Retina (tissue), 1 donor: ENCODE measurements around the gene KMT2C.

ENCODE experiments used
- DNase-seq: peaks from one replicate; pipeline ENCODE4 v3.0.0-alpha.2; 2016

Gene KMT2C

DNA sequence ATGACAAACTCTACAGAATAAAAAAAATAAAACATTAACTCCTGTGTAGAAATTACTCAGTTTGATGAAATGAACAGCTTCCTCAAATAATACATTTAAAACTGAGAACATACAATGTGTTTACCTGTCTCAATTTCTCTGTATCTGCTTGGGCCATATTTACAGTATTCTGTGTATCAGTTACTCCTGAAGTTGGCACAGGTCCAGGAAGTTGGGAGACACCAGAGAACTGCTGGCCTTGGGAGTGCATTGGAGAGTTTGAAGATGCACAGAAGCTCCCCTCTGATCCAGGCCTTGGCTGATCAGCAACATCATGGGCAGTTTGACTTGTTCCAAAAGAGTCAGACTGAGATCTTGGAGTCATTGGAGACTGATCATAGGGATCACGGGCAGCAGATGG lies 255.2 kb downstream of the KMT2C start:
- DNase-seq: no peak

DNA sequence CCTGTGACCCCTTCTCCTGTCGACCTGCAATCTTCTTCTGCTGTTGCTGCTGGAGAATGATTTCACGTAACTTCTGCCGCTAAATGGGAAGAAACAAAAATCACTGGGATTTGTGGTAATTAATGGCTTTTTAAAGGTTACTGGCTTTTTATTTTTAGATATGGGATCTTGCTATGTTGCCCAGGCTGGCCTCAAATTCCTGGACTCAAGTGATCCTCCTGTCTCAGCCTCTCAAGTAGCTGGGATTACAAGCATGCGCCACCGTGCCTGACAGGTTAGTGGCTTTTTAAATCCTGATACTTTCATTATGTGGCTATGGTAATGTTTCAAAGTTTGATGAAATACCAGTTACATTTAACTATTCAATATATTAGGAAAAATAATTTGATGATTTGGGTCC lies 255.8 kb downstream of the KMT2C start:
- DNase-seq: no peak

DNA sequence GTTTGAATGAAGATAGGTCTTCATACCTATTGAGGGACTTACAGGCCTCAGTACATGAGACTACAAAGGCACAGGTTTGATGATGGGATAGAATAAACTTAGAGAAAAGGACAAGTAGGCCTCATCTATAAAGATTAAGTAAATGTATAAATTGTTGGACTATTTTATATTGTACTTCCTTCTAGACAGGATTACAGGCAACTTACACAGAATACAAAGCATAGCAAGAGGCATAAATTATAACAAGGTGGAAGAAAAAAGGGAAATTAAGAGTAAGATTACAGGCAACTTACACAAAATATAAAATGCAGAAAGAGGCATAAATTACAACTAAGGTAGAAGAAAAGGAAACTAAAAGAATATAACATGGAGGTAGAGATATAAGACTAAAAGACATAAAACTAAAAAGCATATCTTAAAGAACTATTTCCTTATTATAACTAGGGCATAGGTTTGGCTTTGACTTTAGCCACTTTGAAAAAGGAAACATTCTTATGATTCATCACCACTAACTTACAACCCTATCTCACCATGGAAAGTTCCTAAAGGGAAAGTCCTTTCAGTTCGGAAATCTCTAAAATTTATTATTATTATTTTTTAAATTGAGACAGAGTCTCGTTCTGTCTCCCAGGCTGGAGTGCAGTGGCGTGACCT lies 257.3 kb downstream of the KMT2C start:
- no peak for DNase-seq

- no peak for DNase-seq
These were observed 258.0 kb downstream of the KMT2C start for GRCh38 chr7:152177681-152178404.

DNA sequence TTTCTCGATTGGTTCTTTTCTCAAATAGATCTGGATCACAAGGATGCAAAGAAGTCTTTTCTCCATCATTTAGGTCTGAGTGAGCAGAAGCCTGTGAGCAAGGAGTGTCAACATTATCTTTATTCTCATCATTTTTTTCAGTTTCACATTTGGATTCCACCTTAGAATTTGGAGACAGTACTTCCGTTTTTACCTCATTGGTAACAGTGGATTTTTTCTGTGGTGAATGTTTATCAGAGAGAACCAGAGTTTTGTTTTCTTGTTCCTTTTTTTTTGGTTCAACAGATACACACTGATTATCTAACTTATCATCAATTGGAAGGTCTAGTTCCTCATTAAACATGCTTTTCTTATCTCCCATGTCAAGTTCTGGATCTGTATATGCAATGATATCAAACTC lies 259.0 kb downstream of the KMT2C start:
- no peak for DNase-seq

- no peak for DNase-seq
These were observed 262.3 kb downstream of the KMT2C start for GRCh38 chr7:152173372-152174070.

GRCh38 chr7:152162287-152162686 lies 273.5 kb downstream of the KMT2C start:
- DNase-seq: no peak

DNA sequence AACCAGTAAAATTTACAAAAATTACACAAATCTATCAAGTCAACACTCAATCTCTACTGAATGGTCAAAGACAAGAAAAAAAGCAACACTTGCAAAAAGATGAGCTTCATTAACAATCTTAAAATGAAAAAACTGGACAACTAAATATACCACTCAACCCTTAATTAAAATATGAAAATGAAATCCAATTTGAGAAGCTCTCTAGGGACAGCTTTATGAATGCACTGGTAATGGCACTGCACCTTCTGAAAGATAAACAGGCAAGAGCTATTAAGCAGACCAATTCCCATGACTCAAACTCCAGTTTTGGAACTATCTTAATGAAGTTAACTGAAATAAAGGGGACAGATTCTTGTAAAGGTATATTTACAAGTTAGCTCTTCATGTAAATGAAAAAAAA lies 274.6 kb downstream of the KMT2C start:
- no peak for DNase-seq

DNA sequence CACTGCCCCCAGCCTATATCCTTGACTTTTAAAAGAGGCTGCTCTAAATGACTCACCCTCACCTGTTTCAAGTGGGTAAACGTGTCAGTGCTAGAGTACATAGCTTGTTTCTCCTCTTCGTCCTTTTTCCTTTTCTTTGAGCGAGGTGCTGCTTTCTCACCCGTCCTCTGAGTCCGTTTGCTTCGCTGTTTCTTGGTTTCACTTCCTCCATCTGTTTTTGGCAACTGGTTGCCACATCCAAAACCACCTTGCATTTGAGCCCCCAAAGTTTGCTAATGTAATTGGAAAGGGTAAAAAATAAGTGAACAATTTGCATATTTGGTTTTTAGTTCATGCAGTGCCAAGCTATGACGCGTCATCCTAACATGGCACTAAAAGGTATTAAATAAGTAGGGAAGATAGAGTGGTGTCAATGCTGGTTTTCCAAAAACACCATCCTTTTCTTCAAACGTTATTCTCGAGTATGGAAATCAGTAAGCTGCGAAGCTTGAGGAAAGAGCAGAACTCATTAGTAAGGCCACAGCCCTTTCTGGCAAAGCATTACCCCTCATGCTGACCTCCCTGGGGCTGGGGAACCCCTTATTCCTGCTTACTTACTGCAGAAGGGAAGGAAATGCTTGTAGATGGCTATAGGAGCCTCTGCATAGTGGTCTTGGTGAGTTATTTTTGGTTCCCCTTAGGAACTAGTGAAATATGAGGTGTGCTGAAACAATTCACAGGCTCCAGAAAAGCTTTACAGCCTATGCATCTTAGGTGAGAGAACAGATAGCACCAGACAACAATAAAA lies 276.8 kb downstream of the KMT2C start:
- no peak for DNase-seq

DNA sequence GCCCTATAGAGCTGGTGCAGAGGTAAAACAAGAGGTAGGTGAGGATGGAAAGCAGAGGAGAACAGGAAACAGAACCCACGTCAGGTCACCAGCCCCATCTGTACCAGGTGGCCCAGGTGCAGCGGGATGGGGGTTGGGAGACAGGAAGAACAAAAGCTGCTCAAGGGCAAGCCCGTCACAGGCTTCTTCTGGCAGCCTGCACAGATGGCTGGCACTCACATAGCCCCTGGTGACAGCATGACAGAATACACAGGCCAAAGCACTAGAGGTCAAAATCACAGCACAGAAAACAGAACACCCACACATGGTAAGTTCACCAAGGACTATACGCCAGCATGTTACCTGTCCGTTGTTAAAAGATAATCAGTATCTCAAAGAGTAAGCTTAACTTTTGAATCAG lies 283.5 kb downstream of the KMT2C start:
- DNase-seq: no peak

GRCh38 chr7:152149363-152149762 lies 286.4 kb downstream of the KMT2C start:
- no peak for DNase-seq

DNA sequence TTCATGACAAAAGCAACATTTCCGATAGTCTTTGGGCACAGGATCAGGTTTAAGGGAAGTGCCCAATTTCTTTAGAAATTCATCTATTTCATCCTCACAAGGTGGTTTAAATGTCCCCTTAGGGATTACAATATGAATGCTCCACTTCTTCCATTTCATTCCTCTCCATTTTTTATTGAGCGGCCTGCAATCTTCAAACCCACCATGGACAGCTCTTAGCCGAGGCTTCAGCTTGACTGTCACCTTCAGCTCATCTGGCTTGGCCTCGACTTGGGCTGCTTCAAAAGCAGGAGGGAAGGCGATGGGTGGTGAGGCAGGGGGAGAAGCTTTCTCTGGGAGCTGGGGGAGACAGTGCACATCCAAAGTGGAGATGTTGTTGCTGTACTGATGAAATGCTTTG lies 287.1 kb downstream of the KMT2C start:
- no peak for DNase-seq

DNA sequence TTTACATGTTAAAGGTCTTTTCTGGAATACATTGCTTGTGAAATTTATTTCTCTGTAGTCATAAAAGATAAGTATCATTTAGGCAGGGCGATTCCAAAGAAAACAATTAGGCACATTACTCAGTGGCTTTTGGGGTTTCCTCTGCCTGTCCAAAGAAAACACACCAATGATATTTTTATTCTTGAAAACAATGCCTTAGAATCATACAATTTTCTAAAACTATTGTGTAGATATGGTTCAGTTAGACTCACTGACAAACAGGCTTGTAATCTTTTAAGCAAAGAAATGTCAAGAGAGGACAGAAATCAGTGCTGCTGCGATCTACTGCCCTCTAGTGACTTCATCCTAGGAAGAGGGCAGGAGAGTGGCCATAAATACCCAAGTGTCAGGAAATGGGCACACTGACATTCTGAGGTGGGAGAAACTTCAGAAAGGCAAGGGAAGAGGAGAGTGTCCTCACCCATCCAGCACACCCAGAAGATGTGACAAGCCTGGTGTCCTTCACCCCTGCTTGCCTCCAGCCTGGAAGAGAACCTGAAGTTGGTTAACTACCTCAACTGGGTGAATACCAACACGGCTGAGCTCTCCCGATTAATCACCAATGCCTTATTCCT lies 289.8 kb downstream of the KMT2C start:
- peak; percentile 38 for DNase-seq

DNA sequence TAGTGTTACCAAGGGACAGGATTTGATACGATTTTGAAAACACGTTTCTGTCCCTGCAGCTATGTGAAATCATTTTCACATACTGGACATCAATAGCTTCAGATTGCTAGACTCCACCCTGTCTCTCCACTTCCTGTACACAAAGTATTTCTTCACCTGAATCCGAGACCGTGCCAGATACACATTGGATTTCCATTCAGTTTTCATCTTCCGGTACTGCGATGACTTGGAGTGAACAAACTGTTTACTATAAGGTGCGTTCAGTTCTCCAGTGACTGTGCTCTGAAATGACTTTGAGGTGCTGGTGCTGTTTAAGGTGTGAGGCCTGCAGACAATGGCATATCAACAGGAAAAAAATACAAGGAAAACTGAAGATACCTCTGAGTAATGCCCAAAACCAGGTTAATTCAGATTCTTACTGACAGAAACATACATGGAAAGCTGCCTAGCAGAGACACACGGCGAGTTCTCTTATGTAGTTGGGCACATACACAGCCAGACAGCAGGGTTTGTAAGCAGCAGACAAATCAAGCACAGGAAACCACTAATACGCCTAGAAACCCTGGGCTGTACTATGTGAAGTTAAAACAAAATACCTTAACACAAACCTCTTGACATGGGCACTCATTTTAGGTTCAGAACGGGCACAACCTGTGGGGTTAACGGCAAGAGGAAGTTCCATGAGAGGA lies 291.1 kb downstream of the KMT2C start:
- DNase-seq: no peak

DNA sequence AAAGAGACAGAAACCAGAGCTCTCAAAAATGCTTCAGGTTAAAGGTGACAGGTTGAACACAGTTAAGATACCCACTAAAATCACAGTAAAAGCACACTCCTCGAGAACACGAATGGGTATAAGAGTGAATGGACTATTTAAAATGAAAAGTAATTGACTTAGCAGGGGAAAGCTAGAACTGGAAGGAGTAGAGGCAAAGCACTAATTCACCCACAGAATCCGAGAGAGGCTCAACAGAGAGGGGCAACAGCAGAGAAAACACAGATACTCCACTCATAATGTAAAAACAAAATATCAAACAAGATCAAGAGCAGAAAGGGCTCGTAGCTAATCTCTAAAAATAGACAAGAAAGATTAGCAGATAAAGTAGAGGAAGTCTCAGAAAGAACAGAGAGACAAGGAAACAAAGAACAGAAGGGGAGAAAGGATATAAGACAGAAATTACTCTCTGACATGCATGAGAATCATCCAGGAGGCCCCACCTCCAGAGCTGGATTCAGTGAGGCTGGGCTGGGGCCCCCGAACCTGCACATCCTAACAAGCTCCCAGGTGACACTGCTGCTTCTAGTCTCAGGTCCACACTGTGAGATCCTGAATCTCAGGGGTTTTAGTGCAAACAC lies 292.7 kb downstream of the KMT2C start:
- DNase-seq: no peak

GRCh38 chr7:152140560-152140959 lies 295.2 kb downstream of the KMT2C start:
- DNase-seq: no peak

- DNase-seq: no peak
These were observed 295.7 kb downstream of the KMT2C start for GRCh38 chr7:152140067-152140466.

GRCh38 chr7:152137476-152138025 lies 298.3 kb downstream of the KMT2C start:
- no peak for DNase-seq

DNA sequence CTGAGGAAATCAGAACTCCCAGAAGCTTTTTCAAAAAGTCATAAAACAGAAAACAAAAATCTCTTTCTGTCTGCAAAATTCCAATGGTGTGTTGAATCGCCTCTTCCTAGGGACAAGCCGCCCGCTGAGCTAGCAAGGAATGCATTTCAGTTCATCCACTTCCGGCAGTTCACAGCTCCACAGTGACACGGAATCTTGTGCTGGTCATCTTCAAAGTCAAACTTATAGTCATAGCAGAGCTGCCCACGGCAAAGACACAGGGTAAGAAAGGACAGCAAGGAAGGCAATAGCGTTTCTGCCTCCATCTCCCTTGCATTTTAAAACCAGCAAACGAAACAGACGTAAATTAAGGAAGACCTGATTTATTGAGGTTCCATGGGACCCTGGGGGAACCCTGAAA lies 299.1 kb downstream of the KMT2C start:
- DNase-seq: no peak

DNA sequence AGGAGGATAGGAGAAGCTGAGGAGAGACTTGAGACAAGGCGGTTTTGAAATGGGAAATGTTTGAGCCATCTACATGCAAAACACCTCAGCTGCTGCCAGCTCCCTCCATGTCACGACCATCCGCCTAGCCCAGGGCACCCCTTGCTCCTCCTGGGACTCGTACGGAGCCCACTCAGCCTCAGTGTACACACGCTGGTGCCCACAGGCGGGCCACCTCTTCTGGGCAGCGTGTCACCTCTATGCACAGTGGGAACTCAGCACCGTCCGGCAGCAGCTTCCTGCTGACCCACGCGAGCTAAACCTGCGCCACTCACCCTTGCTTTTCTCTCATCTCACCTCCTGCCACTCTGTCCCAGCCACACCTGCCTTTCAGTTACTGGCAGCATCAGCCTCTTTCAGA lies 302.0 kb downstream of the KMT2C start:
- no peak for DNase-seq

DNA sequence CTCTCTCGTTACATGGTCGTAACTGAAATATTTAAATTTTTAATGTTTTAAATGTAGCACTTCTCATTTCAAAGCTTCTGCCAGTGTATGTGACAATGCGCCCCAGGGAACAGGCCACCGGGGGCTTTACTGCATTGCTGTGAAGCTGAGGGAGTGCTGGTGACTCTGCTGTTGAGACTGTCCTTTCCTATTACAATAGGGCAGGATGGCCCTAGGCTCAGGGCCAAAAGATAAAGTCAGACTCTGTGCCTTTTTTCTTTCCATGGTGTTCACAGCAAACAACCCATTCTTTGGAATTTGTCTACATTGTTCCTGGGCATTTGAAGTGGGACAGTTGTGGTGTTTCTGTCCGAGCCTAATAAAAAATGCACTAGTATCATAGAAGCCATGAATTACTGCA lies 303.0 kb downstream of the KMT2C start:
- no peak for DNase-seq
